Colonic mucosa (tissue), 4 donors: ENCODE results near the gene WBP2NL. TPM values are rescaled to one million over a fixed set of nuclear protein-coding genes. Genes with fewer than 3 reads are reported as not detected.

Source experiments
- DNase-seq: peaks from one replicate; pipeline ENCODE4 v3.0.0-alpha.2; 2020
- H3K27ac ChIP-seq: fragments of 200-600 bp; one replicate; pipeline ENCODE4 v1.8.0; 2021
- H3K27me3 ChIP-seq: fragments of 200-600 bp; one replicate; pipeline ENCODE4 v1.8.0; 2021
- H3K36me3 ChIP-seq: fragments of 200-600 bp; one replicate; pipeline ENCODE4 v1.8.0; 2021
- H3K4me1 ChIP-seq: fragments of 200-600 bp; one replicate; pipeline ENCODE4 v1.8.0; 2021; ENCODE audit warnings: mild to moderate bottlenecking
- H3K4me3 ChIP-seq: fragments of 200-600 bp; one replicate; pipeline ENCODE4 v1.8.0; 2021
- H3K9ac ChIP-seq, 2 donors: one replicate each; pipeline ENCODE4 v1.7.0; 2013; ENCODE audit warnings: control low read depth in 2 of 2, low read depth in 2 of 2, low read length in 2 of 2
- H3K9me3 ChIP-seq: fragments of 200-600 bp; one replicate; pipeline ENCODE4 v1.8.0; 2021
- CTCF ChIP-seq: fragments of 200-600 bp; IDR thresholded peaks from one replicate; pipeline ENCODE4 v1.8.0; 2022; ENCODE audit warnings: antibody characterized with exemption, mild to moderate bottlenecking
- intact Hi-C: fragments of 100-400 bp; cut with DNase I; formaldehyde crosslinking; loops from one replicate; pipeline ENCODE4 v1.14.1; 2022
- total RNA-seq, 2 donors: library from RNA; stranded (reverse); fragmentation: NEBNext Ultra II Directional in 1 of 2; extraction: Animal tissue kit (Norgen Biotek cat#: 25700) in 1 of 2; gene quantifications; one replicate each; pipeline ENCODE4 v1.2.1, GENCODE V29; 2021
- donor health status: healthy.
- donor health status: DM: no; HTN: no; CAD: no.
- donor health status: DM: no; HTN: no; CAD: no.

The WBP2NL gene
- total RNA-seq, 2 donors from 2014 or later: 1.1 to 1.9 TPM

- Histone ChIP-seq H3K4me3 (no peak overlapping the region), H3K9me3 (no peaks in the 10 kb centered on the region), H3K27me3 (peaks cover 27% of the 10 kb centered on the region), H3K9ac (no peak overlapping the region), H3K36me3 (no peaks in the 10 kb centered on the region), H3K4me1 (no peaks in the 10 kb centered on the region), H3K27ac (no peak overlapping the region)
- TF ChIP-seq CTCF: no peak
- no peak for DNase-seq
- intact Hi-C loops: loop anchor here (10.0 kb wide), 1 partner anchor 459 kb away; the partner anchor contains the start of gene NFAM1
Measured at GRCh38 chr22:41975299-41976069, 23.1 kb upstream of the WBP2NL start.

DNA sequence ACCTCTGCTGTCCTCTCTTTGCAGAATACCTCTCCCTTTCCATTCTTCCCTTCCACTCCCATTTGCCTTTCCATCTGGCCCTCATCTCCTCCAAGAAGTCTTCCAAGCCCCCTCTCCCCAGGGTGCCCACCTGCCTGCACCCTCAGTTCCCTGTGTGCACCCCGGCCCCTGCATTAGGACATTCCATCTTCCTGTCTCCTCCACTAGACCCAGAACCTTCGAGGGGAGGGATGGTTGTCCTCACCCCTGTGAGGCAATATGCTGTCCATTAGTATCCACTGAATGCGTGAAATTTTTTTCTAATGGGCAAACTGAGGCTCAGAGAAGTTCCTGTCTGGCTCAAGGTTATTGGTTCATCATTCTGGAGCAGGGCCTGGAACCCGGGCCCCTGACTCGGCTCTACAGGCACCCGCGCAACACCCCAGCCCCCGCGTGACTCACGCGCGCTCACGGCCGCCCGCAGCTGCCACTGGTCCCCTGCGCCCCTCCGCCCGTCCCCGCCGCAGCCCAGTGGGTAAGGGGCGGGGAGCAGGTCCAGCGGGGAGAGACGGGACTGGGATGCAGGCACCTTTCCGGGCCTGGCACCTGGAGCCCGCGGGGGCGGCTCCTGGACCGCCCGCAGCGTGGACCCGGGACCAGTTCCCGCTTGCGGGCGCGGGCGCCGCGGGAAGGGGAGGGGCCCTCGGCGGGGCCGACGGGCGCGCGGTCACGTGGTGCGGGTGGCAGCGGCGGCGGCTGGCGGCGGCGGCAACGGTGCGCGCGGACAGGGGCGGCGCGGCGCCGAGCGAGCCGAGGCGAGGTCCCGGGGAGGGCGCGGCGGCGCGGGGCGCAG, 22.3 kb upstream of the WBP2NL start:
- no peak overlapping the region for H3K27ac ChIP-seq
- H3K4me1 ChIP-seq: no peaks in the 10 kb centered on the region
- no peak overlapping the region for H3K9ac ChIP-seq
- intact Hi-C loops: loop anchor here (10.0 kb wide), 1 partner anchor 459 kb away; the partner anchor contains the start of gene NFAM1
- peak; percentile 38 for DNase-seq
- H3K27me3 ChIP-seq: peaks cover 27% of the 10 kb centered on the region
- H3K4me3 ChIP-seq: peak overlapping the region; percentile 41
- no peaks in the 10 kb centered on the region for H3K36me3 ChIP-seq
- no peaks in the 10 kb centered on the region for H3K9me3 ChIP-seq
- TF ChIP-seq CTCF: no peak

DNA sequence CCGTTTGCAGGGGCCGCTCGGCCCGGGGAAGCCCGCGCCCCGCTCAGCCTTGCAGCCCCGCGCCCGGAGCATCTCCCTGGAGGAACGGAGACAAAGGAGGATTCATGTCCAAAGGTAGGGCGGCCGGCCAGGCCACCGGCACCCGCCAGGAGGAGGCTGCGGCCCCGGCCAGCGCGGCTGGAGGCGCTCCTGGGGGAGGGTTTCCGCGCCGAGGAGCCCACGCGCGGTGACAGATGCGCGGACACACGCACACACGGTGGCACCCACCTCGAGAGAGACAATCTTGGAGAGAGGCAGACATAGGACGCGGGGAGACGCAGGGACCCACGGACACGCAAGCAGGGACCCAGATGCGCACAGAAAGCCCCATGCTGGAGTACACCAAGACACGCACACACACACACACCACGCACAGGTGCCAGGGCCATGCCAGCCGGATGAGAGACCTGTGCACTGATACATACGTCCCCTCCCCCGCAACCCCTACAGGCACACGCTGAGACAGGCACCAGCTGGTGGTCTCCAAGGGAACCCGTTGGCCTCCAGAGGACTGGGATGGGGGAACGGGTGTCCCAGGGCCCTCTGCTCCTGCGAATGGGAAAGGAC, 21.5 kb upstream of the WBP2NL start:
- H3K4me3 ChIP-seq: peak overlapping the region; percentile 35
- H3K27ac ChIP-seq: no peak overlapping the region
- H3K9ac ChIP-seq: peak overlapping the region in 1 of 2 donors; percentile 35
- H3K9me3 ChIP-seq: no peaks in the 10 kb centered on the region
- H3K4me1 ChIP-seq: no peaks in the 10 kb centered on the region
- intact Hi-C loops: loop anchor here (10.0 kb wide), 1 partner anchor 458 kb away; the partner anchor contains the start of gene NFAM1
- TF ChIP-seq CTCF: no peak
- H3K36me3 ChIP-seq: no peaks in the 10 kb centered on the region
- peaks cover 27% of the 10 kb centered on the region for H3K27me3 ChIP-seq
- DNase-seq: no peak

DNA sequence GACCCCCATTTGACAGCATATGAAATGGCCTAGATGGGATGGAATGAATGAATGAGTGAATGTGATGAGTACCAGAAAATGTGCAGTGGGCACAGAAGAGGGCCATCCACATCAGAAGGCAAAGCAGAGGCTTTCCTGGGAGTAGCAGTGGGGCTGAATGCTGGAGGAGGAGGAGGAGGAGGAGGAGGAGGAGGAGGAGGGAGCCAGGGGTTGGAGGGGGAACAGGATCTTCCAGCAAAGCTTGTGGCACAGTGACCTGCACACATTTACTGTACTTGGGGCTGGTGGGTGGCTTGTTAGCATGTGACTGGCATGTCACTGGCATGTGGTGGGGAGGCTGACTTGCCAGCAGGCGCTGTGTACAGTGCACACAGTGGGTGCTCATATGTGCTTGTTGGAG, 19.9 kb upstream of the WBP2NL start:
- Histone ChIP-seq H3K36me3 (no peaks in the 10 kb centered on the region), H3K9ac (no peak overlapping the region), H3K4me3 (no peak overlapping the region), H3K4me1 (no peaks in the 10 kb centered on the region), H3K27me3 (peaks cover 27% of the 10 kb centered on the region), H3K9me3 (no peaks in the 10 kb centered on the region), H3K27ac (no peak overlapping the region)
- intact Hi-C loops: loop anchor here (10.0 kb wide), 1 partner anchor 456 kb away; the partner anchor contains the start of gene NFAM1
- no peak for DNase-seq
- TF ChIP-seq CTCF: no peak
